OCI-LY7 (cell line): ENCODE results near the gene LAIR2.

Experiments used
- EZH2phosphoT487 ChIP-seq: fragments of 200-600 bp; sonication (generic); IDR thresholded peaks from 2 replicates; pipeline ENCODE4 v1.6.1; 2018; ENCODE audit warnings: low read depth, borderline replicate concordance, mild to moderate bottlenecking, mixed run types, antibody characterized with exemption, low read length, moderate library complexity, mixed read lengths
- TF ChIP-seq, protein P1 (sequence below): fragments of 200-600 bp; sonication (generic); conservative IDR thresholded peaks from 2 replicates; pipeline ENCODE4 v1.5.1; 2014; ENCODE audit warnings: mild to moderate bottlenecking, antibody characterized with exemption, low read length, moderate library complexity, mixed read lengths

DNA sequence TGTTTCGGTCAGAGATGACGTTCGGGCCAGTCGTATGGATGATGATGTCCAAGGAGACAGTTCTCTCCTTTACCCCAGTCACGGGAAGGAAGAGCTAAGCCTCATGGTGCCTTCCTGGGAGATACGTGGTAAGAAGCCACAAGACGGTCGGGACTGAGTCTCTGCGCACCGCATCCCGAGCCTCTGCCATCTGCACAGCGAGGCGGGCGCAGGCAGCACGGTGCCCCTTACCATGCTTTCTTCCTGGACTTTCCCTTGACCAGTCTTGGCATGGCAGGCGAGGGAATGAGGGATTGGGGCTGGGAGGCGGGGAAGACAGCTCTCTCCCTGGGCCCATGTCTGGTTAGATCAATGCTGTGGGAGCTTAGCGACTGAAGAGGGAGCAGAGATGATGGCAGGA lies 10.1 kb upstream of the LAIR2 start:
- TF ChIP-seq, protein P1, sequence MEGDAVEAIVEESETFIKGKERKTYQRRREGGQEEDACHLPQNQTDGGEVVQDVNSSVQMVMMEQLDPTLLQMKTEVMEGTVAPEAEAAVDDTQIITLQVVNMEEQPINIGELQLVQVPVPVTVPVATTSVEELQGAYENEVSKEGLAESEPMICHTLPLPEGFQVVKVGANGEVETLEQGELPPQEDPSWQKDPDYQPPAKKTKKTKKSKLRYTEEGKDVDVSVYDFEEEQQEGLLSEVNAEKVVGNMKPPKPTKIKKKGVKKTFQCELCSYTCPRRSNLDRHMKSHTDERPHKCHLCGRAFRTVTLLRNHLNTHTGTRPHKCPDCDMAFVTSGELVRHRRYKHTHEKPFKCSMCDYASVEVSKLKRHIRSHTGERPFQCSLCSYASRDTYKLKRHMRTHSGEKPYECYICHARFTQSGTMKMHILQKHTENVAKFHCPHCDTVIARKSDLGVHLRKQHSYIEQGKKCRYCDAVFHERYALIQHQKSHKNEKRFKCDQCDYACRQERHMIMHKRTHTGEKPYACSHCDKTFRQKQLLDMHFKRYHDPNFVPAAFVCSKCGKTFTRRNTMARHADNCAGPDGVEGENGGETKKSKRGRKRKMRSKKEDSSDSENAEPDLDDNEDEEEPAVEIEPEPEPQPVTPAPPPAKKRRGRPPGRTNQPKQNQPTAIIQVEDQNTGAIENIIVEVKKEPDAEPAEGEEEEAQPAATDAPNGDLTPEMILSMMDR, result no peak
- TF ChIP-seq EZH2phosphoT487, result no peak
